ENCODE measurements around the gene NUDT9.
"Not testable (repeated sequence)": the region's sequence is repeated elsewhere in the genome, so short reads cannot be mapped to it uniquely, and the experiment has no call there.

The NUDT9 gene

GRCh38 chr4:87399148-87399547 is 23.2 kb upstream of the NUDT9 start:
- no peak overlapping the region for H3K27ac ChIP-seq
- no peak overlapping the region for H3K4me3 ChIP-seq
- no peak for TF ChIP-seq CTCF (IDR thresholded peaks at IDR 0.05)
- DNase-seq (ENCODE audit: low spot score) = no peak

- Histone ChIP-seq H3K27ac (no peak overlapping the region), H3K4me3 (no peak overlapping the region)
- no peak for TF ChIP-seq CTCF (IDR thresholded peaks at IDR 0.05)
- no peak for DNase-seq (ENCODE audit: low spot score)
Measured at GRCh38 chr4:87399954-87400353, 22.4 kb upstream of the NUDT9 start.

DNA sequence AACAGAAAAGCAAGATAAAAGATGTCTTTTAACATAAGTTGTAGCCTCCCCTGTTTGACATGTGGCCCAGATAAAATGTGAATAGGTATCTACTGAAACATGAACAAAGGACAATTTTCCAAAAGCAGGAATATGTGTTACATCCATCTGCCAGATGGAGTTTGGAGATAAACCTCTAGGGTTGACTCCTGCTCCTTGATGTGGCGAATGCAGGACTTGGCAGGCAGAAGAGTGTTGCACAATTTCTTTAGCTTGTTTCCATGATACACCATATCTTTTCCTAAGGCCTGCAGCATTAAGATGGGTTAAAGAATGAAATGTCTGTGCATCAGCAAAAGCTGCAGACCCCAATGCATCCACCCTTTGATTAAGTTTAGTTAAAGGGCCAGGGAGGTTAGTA is 18.6 kb upstream of the NUDT9 start:
- H3K27ac ChIP-seq; DNase-seq (ENCODE audit: low spot score); H3K4me3 ChIP-seq: not testable (repeated sequence)

GRCh38 chr4:87405211-87405820 is 17.1 kb upstream of the NUDT9 start:
- no peak for DNase-seq (ENCODE audit: low spot score)
- no peak overlapping the region for H3K27ac ChIP-seq
- TF ChIP-seq CTCF (IDR thresholded peaks at IDR 0.05) = no peak

GRCh38 chr4:87406462-87406861 is 15.9 kb upstream of the NUDT9 start:
- Histone ChIP-seq H3K27ac (no peak overlapping the region), H3K4me3 (no peak overlapping the region)
- DNase-seq (ENCODE audit: low spot score) = no peak
- no peak for TF ChIP-seq CTCF (IDR thresholded peaks at IDR 0.05)

More at GRCh38 chr4:87405211-87405820, 17.1 kb upstream of the NUDT9 start:
- H3K4me3 ChIP-seq = no peak overlapping the region

DNA sequence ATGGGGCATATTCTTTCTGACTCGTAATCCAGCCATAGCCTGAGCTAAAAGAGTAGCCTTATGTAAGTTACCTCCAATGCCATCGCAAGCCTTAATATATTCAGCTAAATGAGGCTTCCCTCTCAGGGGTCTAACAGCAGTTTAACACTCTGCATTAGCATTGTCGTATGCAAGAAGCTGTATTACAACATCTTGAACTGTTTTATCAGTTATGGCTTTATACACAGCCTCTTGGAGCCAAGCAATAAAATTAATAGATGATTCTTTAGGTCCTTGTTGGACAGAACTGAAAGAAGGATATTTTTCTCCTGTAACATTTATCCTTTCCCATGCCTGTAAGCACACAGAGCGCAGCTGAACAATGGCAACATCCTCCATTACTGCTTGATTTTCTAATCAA is 15.5 kb upstream of the NUDT9 start:
- not testable (repeated sequence) for DNase-seq (ENCODE audit: low spot score); H3K4me3 ChIP-seq; H3K27ac ChIP-seq

GRCh38 chr4:87409420-87409939 is 12.9 kb upstream of the NUDT9 start:
- TF ChIP-seq CTCF (IDR thresholded peaks at IDR 0.05) = no peak
- no peak for DNase-seq (ENCODE audit: low spot score)
- no peak overlapping the region for H3K27ac ChIP-seq
- H3K4me3 ChIP-seq = no peak overlapping the region

DNA sequence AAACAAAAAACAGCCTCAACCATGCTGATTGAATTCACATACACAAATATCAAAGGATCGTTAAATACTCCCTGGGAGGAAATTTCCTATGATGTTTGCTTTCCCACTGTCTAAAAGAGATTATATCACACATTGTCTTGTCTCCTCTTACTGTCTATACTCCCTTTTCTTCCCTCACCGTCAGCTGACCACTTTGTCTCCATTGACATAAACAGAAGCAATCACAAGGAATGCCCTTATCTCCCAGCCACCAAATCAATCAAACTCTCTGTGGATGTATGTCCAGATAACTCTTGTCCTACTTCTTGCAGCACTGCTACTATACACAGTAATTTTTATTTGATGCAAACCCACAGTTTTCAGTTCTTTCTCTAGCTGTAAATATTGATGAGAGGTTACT is 12.2 kb upstream of the NUDT9 start:
- no peak overlapping the region for H3K27ac ChIP-seq
- TF ChIP-seq CTCF (IDR thresholded peaks at IDR 0.05) = no peak
- no peak for DNase-seq (ENCODE audit: low spot score)
- no peak overlapping the region for H3K4me3 ChIP-seq
